ENCODE data around the gene ZNF432. TPM values are rescaled to one million over a fixed set of nuclear protein-coding genes. Genes with fewer than 3 reads are reported as not detected.

The ZNF432 gene
- total and polyA plus RNA-seq, 2 of the 13 experiments (the other 11 are each of a cell fraction or from before 2014, with no cell fraction given) = 4.1 to 8.7 TPM

DNA sequence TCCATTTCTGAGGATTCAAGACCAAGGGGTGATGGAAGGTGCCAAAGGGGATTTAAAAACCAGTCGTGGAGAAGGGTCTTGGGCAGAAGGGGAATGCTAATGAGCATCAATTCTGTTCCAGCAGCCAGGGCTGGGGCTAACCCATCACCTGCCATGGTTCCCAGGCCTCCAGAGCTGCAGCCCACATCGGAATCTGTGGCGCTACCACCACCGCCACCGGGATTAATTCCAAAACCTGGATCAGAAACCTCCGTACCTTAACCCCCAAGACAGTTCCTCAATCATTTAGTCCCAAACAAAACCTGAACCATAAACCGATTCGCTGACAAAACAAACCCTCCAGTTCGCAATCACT is 41.2 kb downstream of the ZNF432 start:
- no peak for FAIRE-seq
- intact Hi-C loops (cut with micrococcal nuclease; ENCODE audit: unreplicated experiment) = loop anchor here (10.0 kb wide), 1 partner anchor 83 kb away; the partner anchor contains the start of gene ZNF613

More for the DNA sequence above, 41.2 kb downstream of the ZNF432 start:
- POLR2A ChIA-PET = interaction anchor here (1.0 to 2.6 kb wide), 5 partner anchors 13 to 42 kb away, joined by 3 to 6 read pairs (median 3); no protein-coding TSS in a partner anchor
- Histone ChIP-seq H4K20me1 (ENCODE audit: insufficient read depth, low read length) (no peaks in the 10 kb centered on the region), H3K4me2 (ENCODE audit: low read depth, low read length) (peak overlapping the region; percentile 81), H3K79me2 (ENCODE audit: insufficient read depth, low read length) (peaks cover 29% of the 10 kb centered on the region), H2AFZ (ENCODE audit: low read length) (peak overlapping the region; percentile 50), H3K27me3 (ENCODE audit: control insufficient read depth in 1 of 2, insufficient read depth in 2 of 2, low read length in 2 of 2) (no peaks in the 10 kb centered on the region; a peak in 1 of 5 replicates), H3K4me1 (ENCODE audit: insufficient read depth, low read length) (peaks cover 18% of the 10 kb centered on the region), H3K9ac (ENCODE audit: insufficient read depth, low read depth, low read length) (peak overlapping the region; percentile 77), H3K4me3 (replicated peaks in 1 of 3; ENCODE audit: insufficient read depth in 1 of 3, low read depth in 2 of 3, low read length in 3 of 3) (peak overlapping the region; percentile 67 to 100 (median 91)), H3K27ac (ENCODE audit: extremely low read length, insufficient read depth, low read length) (peak overlapping the region; percentile 70), H3K36me3 (replicated peaks in 1 of 2; ENCODE audit: control insufficient read depth in 1 of 2, insufficient read depth in 2 of 2, low read length in 2 of 2) (peaks cover 1 to 10% of the 10 kb centered on the region in 2 experiments; a peak in 3 of 5 replicates), H3K9me3 (ENCODE audit: low read length) (peaks cover 12% of the 10 kb centered on the region; the same call in 1 of the 2 replicates)
- in situ Hi-C loops (cut with HindIII; ENCODE audit: extremely low pct_ligation_motif_present, low pct_unique_long_range_greater_than_20kb) = no loop called here
- 0 out of 2 replicates have a peak, but pooled peaks have one; percentile 5 for TF ChIP-seq ZNF724P (CRISPR knock-in tag; IDR thresholded peaks at IDR 0.05; ENCODE audit: borderline replicate concordance)
- TF ChIP-seq DR1 (CRISPR knock-in tag; IDR thresholded peaks at IDR 0.05) = no peak
- no peak for TF ChIP-seq FOXK2 (IDR thresholded peaks at IDR 0.05)
- TF ChIP-seq ZNF317 (CRISPR knock-in tag; IDR thresholded peaks at IDR 0.05) = 0 out of 2 replicates have a peak, but pooled peaks have one; percentile 5
- no peak for TF ChIP-seq EZH2 (conservative IDR thresholded peaks at IDR 0.05; ENCODE audit: low read depth, low read length)
- TF ChIP-seq, protein P1, sequence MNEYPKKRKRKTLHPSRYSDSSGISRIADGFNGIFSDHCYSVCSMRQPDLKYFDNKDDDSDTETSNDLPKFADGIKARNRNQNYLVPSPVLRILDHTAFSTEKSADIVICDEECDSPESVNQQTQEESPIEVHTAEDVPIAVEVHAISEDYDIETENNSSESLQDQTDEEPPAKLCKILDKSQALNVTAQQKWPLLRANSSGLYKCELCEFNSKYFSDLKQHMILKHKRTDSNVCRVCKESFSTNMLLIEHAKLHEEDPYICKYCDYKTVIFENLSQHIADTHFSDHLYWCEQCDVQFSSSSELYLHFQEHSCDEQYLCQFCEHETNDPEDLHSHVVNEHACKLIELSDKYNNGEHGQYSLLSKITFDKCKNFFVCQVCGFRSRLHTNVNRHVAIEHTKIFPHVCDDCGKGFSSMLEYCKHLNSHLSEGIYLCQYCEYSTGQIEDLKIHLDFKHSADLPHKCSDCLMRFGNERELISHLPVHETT (CRISPR knock-in tag; conservative IDR thresholded peaks at IDR 0.05) = 0 out of 2 replicates have a peak, but pooled peaks have one; percentile 7
- TF ChIP-seq THYN1 (CRISPR knock-in tag; IDR thresholded peaks at IDR 0.05; ENCODE audit: borderline replicate concordance, low read depth) = no peak
- TF ChIP-seq, protein P2, sequence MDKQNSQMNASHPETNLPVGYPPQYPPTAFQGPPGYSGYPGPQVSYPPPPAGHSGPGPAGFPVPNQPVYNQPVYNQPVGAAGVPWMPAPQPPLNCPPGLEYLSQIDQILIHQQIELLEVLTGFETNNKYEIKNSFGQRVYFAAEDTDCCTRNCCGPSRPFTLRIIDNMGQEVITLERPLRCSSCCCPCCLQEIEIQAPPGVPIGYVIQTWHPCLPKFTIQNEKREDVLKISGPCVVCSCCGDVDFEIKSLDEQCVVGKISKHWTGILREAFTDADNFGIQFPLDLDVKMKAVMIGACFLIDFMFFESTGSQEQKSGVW (CRISPR knock-in tag; IDR thresholded peaks at IDR 0.05; ENCODE audit: borderline replicate concordance) = 0 out of 2 replicates have a peak, but pooled peaks have one; percentile 25
- TF ChIP-seq, protein P3, sequence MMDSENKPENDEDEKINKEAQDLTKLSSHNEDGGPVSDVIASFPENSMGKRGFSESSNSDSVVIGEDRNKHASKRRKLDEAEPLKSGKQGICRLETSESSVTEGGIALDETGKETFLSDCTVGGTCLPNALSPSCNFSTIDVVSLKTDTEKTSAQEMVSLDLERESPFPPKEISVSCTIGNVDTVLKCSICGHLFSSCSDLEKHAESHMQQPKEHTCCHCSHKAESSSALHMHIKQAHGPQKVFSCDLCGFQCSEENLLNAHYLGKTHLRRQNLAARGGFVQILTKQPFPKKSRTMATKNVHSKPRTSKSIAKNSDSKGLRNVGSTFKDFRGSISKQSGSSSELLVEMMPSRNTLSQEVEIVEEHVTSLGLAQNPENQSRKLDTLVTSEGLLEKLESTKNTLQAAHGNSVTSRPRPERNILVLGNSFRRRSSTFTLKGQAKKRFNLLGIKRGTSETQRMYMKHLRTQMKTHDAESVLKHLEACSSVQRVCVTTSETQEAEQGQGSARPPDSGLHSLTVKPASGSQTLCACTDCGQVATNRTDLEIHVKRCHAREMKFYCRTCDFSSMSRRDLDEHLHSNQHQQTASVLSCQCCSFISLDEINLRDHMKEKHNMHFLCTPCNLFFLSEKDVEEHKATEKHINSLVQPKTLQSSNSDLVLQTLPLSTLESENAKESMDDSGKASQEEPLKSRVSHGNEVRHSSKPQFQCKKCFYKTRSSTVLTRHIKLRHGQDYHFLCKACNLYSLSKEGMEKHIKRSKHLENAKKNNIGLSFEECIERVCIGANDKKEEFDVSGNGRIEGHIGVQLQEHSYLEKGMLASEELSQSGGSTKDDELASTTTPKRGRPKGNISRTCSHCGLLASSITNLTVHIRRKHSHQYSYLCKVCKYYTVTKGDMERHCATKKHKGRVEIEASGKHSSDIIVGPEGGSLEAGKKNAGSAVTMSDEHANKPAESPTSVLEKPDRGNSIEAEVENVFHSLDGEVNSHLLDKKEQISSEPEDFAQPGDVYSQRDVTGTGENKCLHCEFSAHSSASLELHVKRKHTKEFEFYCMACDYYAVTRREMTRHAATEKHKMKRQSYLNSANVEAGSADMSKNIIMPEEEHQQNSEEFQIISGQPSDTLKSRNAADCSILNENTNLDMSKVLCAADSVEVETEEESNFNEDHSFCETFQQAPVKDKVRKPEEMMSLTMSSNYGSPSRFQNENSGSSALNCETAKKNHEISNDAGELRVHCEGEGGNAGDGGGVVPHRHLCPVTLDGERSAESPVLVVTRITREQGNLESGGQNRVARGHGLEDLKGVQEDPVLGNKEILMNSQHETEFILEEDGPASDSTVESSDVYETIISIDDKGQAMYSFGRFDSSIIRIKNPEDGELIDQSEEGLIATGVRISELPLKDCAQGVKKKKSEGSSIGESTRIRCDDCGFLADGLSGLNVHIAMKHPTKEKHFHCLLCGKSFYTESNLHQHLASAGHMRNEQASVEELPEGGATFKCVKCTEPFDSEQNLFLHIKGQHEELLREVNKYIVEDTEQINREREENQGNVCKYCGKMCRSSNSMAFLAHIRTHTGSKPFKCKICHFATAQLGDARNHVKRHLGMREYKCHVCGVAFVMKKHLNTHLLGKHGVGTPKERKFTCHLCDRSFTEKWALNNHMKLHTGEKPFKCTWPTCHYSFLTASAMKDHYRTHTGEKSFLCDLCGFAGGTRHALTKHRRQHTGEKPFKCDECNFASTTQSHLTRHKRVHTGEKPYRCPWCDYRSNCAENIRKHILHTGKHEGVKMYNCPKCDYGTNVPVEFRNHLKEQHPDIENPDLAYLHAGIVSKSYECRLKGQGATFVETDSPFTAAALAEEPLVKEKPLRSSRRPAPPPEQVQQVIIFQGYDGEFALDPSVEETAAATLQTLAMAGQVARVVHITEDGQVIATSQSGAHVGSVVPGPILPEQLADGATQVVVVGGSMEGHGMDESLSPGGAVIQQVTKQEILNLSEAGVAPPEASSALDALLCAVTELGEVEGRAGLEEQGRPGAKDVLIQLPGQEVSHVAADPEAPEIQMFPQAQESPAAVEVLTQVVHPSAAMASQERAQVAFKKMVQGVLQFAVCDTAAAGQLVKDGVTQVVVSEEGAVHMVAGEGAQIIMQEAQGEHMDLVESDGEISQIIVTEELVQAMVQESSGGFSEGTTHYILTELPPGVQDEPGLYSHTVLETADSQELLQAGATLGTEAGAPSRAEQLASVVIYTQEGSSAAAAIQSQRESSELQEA (CRISPR knock-in tag; IDR thresholded peaks at IDR 0.05; ENCODE audit: not compliant biosample characterization) = no peak
- no peak for TF ChIP-seq ZIK1 (CRISPR knock-in tag; IDR thresholded peaks at IDR 0.05; ENCODE audit: borderline replicate concordance, low read depth)
- TF ChIP-seq ZSCAN20 (CRISPR knock-in tag; IDR thresholded peaks at IDR 0.05; ENCODE audit: borderline replicate concordance) = 0 out of 2 replicates have a peak, but pooled peaks have one; percentile 8
- TF ChIP-seq XRCC5 (optimal IDR thresholded peaks at IDR 0.05; ENCODE audit: low read length) = no peak
- peak; percentile 5; the same call in 1 of the 2 replicates for TF ChIP-seq ZBTB38 (CRISPR knock-in tag; IDR thresholded peaks at IDR 0.05)
- TF ChIP-seq EEA1 (CRISPR knock-in tag; IDR thresholded peaks at IDR 0.05; ENCODE audit: borderline replicate concordance) = no peak
- ATAC-seq = peak; percentile 79
- no peak for DNase-seq (ENCODE audit: low spot score)
- WGBS (ENCODE audit: low lambda C conversion rate) = 16% methylated on average over 9 of the region's 9 CpGs
- CTCF ChIA-PET (ENCODE audit: low intra/inter-chr PET ratio, low total read pairs) = no interaction called here
- BruUV-seq (replicated peaks) = TSS peak; percentile 67
